ENCODE data around the gene SRSF5.
"Not testable (repeated sequence)": the region's sequence is repeated elsewhere in the genome, so short reads cannot be mapped to it uniquely, and the experiment has no call there.

SRSF5 gene

GRCh38 chr14:69811868-69812252, 44.9 kb downstream of the SRSF5 start:
- Mint-ChIP-seq H3K4me1 (no peaks in the 10 kb centered on the region), H3K36me3 (ENCODE audit: low read depth) (no peaks in the 10 kb centered on the region), H3K9me3 (no peaks in the 10 kb centered on the region), H3K4me3 (no peak overlapping the region), H3K27me3 (ENCODE audit: low read depth) (peaks cover 28% of the 10 kb centered on the region), H3K27ac (no peak overlapping the region)
- TF ChIP-seq CTCF (IDR thresholded peaks at IDR 0.05; ENCODE audit: unreplicated experiment in 3 of 3) = no peak

GRCh38 chr14:69812711-69813110, 45.8 kb downstream of the SRSF5 start:
- H3K36me3 Mint-ChIP-seq (ENCODE audit: low read depth) = no peaks in the 10 kb centered on the region
- no peak overlapping the region for H3K27ac Mint-ChIP-seq
- H3K27me3 Mint-ChIP-seq (ENCODE audit: low read depth) = peaks cover 26% of the 10 kb centered on the region
- H3K4me1 Mint-ChIP-seq = no peaks in the 10 kb centered on the region
- no peak overlapping the region for H3K4me3 Mint-ChIP-seq
- no peaks in the 10 kb centered on the region for H3K9me3 Mint-ChIP-seq
- TF ChIP-seq CTCF (IDR thresholded peaks at IDR 0.05; ENCODE audit: unreplicated experiment in 3 of 3) = no peak

- not testable (repeated sequence) for H3K9me3 Mint-ChIP-seq; H3K4me1 Mint-ChIP-seq; H3K36me3 Mint-ChIP-seq (ENCODE audit: low read depth); H3K27ac Mint-ChIP-seq; H3K4me3 Mint-ChIP-seq
- peaks cover 29% of the 10 kb centered on the region for H3K27me3 Mint-ChIP-seq (ENCODE audit: low read depth)
Measured at GRCh38 chr14:69813346-69813745, 46.4 kb downstream of the SRSF5 start.

GRCh38 chr14:69814397-69814796, 47.5 kb downstream of the SRSF5 start:
- Mint-ChIP-seq H3K27ac (no peak overlapping the region), H3K4me3 (no peak overlapping the region), H3K36me3 (ENCODE audit: low read depth) (no peaks in the 10 kb centered on the region), H3K9me3 (no peaks in the 10 kb centered on the region), H3K27me3 (ENCODE audit: low read depth) (peaks cover 30% of the 10 kb centered on the region), H3K4me1 (no peaks in the 10 kb centered on the region)
- TF ChIP-seq CTCF (IDR thresholded peaks at IDR 0.05; ENCODE audit: unreplicated experiment in 3 of 3) = no peak

GRCh38 chr14:69815556-69815955, 48.6 kb downstream of the SRSF5 start:
- Mint-ChIP-seq H3K36me3 (ENCODE audit: low read depth) (no peaks in the 10 kb centered on the region), H3K4me1 (no peaks in the 10 kb centered on the region), H3K4me3 (no peak overlapping the region), H3K27me3 (ENCODE audit: low read depth) (peaks cover 28% of the 10 kb centered on the region), H3K9me3 (no peaks in the 10 kb centered on the region), H3K27ac (no peak overlapping the region)
- no peak for TF ChIP-seq CTCF (IDR thresholded peaks at IDR 0.05; ENCODE audit: unreplicated experiment in 3 of 3)

GRCh38 chr14:69816216-69816615, 49.3 kb downstream of the SRSF5 start:
- Mint-ChIP-seq H3K9me3 (no peaks in the 10 kb centered on the region), H3K27me3 (ENCODE audit: low read depth) (peaks cover 25% of the 10 kb centered on the region), H3K36me3 (ENCODE audit: low read depth) (no peaks in the 10 kb centered on the region), H3K27ac (no peak overlapping the region), H3K4me3 (no peak overlapping the region), H3K4me1 (no peaks in the 10 kb centered on the region)
- TF ChIP-seq CTCF (IDR thresholded peaks at IDR 0.05; ENCODE audit: unreplicated experiment in 3 of 3) = no peak

Measured in nephron (organoid).